Testis (tissue), 3 donors: ENCODE results near the gene PRKAG2. TPM values are rescaled to one million over a fixed set of nuclear protein-coding genes. Genes with fewer than 3 reads are reported as not detected.

Experiments used
- DNase-seq: peaks from one replicate; pipeline ENCODE4 v3.0.0-alpha.2; 2019
- H3K27ac ChIP-seq, 2 donors: fragments of 200-600 bp; sonication (generic); one replicate each; pipeline ENCODE4 v1.5.1; 2019
- H3K27me3 ChIP-seq: fragments of 200-600 bp; sonication (generic); one replicate; pipeline ENCODE4 v1.5.1; 2019
- H3K36me3 ChIP-seq: fragments of 200-600 bp; sonication (generic); one replicate; pipeline ENCODE4 v1.5.1; 2017; ENCODE audit warnings: low read depth; ENCODE audit errors: missing control alignments
- H3K4me1 ChIP-seq: fragments of 200-600 bp; sonication (generic); one replicate; pipeline ENCODE4 v1.5.1; 2019
- H3K4me3 ChIP-seq, 2 donors: fragments of 200-600 bp; sonication (generic); one replicate each; pipeline ENCODE4 v1.5.1; 2017 to 2019
- H3K9me3 ChIP-seq: fragments of 200-600 bp; sonication (generic); one replicate; pipeline ENCODE4 v1.5.1; 2017
- POLR2A ChIP-seq: fragments of 450-650 bp; IDR thresholded peaks from one replicate; pipeline ENCODE4 v1.6.1; 2017; ENCODE audit warnings: antibody characterized with exemption, mild to moderate bottlenecking, moderate library complexity
- WGBS, 2 donors: methylation state at CpG; one replicate each; pipeline ENCODE4 v1.1.5; 2018; 5-methylcytosine and 5-hydroxymethylcytosine counted together
- intact Hi-C: fragments of 100-400 bp; cut with DNase I; formaldehyde crosslinking; loops from one replicate; pipeline ENCODE4 v1.15.1; 2023; ENCODE audit warnings: low total_unique reads
- polyA plus RNA-seq: library from polyadenylated mRNA; stranded (reverse); fragments of 350-450 nt; fragmentation: Illumina TruSeq; extraction: RNeasy Lipid Tissue Mini Kit (QIAGEN cat#74804); gene quantifications from one replicate; pipeline ENCODE4 v1.2.3, GENCODE V29; 2014; ENCODE audit warnings: low read depth, low replicate concordance; ENCODE audit not compliant: insufficient read depth
- total RNA-seq, 2 donors: library from RNA; depleted of rRNA; stranded (reverse); fragments of >200 nt; gene quantifications; one replicate each; pipeline ENCODE4 v1.2.3, GENCODE V29; 2016
- TF ChIP-seq, protein P1 (sequence below), 3 experiments: fragments of 450-650 bp in 2 of 3; fragments of 200-600 bp in 1 of 3; sonication (generic) in 1 of 3; IDR thresholded peaks; one replicate each; pipeline ENCODE4 v1.5.1; 2016 to 2019; ENCODE audit warnings: antibody characterized with exemption in 3 of 3, mild to moderate bottlenecking in 2 of 3, moderate library complexity in 1 of 3

Gene PRKAG2
- total and polyA plus RNA-seq, 3 donors from 2014 or later: 27.9 to 28.7 (median 28.6) TPM

DNA sequence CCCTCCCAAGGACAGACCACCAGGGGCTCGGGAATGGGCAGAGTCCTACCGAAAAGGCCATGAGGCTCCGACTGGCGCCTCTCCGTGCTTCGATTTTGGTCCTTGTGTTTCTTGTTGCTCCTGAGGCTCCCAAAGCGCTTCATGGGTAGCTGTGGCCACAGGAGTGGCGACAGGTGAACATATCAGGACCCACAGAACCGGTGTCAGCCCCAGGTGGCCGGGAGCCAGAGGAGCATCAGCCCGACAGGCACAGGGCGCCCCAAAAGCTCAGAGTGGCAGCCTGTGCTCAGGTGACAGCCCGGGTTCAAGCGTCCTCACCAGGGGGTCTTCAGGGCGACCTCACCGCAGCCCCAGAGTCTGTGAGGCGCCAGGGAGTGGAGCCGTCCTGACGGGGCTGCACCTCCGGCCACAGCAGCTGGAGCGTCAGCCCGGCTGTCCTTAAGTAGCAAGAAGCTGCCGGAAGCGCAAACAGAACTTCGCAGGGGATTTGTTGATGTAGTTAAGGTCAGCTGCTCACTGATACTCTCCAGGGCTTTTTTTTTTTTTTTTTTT is 141.0 kb downstream of the PRKAG2 start:
- Histone ChIP-seq H3K4me3 (no peak overlapping the region), H3K27ac (no peak overlapping the region), H3K9me3 (no peaks in the 10 kb centered on the region), H3K4me1 (no peaks in the 10 kb centered on the region), H3K36me3 (no peaks in the 10 kb centered on the region), H3K27me3 (no peaks in the 10 kb centered on the region)
- TF ChIP-seq, protein P1, sequence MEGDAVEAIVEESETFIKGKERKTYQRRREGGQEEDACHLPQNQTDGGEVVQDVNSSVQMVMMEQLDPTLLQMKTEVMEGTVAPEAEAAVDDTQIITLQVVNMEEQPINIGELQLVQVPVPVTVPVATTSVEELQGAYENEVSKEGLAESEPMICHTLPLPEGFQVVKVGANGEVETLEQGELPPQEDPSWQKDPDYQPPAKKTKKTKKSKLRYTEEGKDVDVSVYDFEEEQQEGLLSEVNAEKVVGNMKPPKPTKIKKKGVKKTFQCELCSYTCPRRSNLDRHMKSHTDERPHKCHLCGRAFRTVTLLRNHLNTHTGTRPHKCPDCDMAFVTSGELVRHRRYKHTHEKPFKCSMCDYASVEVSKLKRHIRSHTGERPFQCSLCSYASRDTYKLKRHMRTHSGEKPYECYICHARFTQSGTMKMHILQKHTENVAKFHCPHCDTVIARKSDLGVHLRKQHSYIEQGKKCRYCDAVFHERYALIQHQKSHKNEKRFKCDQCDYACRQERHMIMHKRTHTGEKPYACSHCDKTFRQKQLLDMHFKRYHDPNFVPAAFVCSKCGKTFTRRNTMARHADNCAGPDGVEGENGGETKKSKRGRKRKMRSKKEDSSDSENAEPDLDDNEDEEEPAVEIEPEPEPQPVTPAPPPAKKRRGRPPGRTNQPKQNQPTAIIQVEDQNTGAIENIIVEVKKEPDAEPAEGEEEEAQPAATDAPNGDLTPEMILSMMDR (IDR thresholded peaks at IDR 0.05): no peak
- no peak for DNase-seq
- intact Hi-C loops: no loop called here
- WGBS, 2 donors: 49 to 52% methylated on average over 22 of the region's 25 CpGs

DNA sequence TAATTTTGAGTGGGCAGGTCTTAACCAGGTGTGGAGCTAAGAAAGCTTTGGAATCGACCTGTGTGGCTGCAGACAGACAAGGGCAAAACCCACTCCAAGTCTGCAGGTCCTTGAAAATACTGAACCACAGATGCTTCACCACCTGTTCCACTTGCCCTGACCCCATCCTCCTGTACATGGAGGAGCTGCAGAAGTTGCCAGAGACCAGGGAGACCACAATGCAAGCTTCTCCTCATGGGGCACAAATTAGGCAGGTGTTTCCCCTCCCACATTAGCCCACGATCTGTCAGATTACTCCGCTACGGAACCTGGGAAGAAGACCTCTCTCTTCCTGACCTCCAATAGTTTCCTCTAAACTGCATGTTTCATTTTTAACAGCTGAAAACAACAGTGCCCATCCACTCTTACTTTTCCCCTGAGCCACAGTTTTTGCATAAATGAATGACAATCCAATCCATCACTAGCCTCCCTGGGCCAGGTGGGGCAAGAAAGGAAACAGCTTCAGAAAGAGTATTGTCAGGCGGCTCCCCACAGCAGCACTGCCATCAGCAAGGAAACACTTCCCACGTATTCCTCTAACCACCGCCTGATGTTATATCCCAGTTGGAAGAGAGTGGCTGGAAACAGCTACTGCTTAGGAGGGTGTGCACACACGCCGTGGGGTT is 141.6 kb downstream of the PRKAG2 start:
- 77 to 90% methylated on average over 9 of the region's 9 CpGs for WGBS, 2 donors

GRCh38 chr7:151732834-151733592 is 143.9 kb downstream of the PRKAG2 start:
- Histone ChIP-seq H3K27ac (no peak overlapping the region), H3K9me3 (no peaks in the 10 kb centered on the region), H3K4me3 (no peak overlapping the region), H3K27me3 (no peaks in the 10 kb centered on the region), H3K4me1 (no peaks in the 10 kb centered on the region), H3K36me3 (no peaks in the 10 kb centered on the region)
- TF ChIP-seq, protein P1 (IDR thresholded peaks at IDR 0.05): no peak
- no peak for TF ChIP-seq POLR2A
- no peak for DNase-seq
- intact Hi-C loops: no loop called here
- 96% methylated on average over 9 of the region's 9 CpGs for WGBS, 2 donors

More for the DNA sequence above, 141.6 kb downstream of the PRKAG2 start:
- intact Hi-C loops: no loop called here
- TF ChIP-seq, protein P1 (IDR thresholded peaks at IDR 0.05): no peak
- TF ChIP-seq POLR2A: no peak
- Histone ChIP-seq H3K9me3 (no peaks in the 10 kb centered on the region), H3K27me3 (no peaks in the 10 kb centered on the region), H3K36me3 (no peaks in the 10 kb centered on the region), H3K4me3 (no peak overlapping the region), H3K27ac (no peak overlapping the region), H3K4me1 (no peaks in the 10 kb centered on the region)
- no peak for DNase-seq

GRCh38 chr7:151732292-151732691 is 144.6 kb downstream of the PRKAG2 start:
- intact Hi-C loops: no loop called here
- TF ChIP-seq, protein P1 (IDR thresholded peaks at IDR 0.05): no peak
- no peak for TF ChIP-seq POLR2A
- WGBS, 2 donors: 86 to 91% methylated on average over 7 to 13 of the region's 13 CpGs
- Histone ChIP-seq H3K4me1 (no peaks in the 10 kb centered on the region), H3K4me3 (no peak overlapping the region), H3K9me3 (no peaks in the 10 kb centered on the region), H3K27ac (no peak overlapping the region), H3K36me3 (no peaks in the 10 kb centered on the region), H3K27me3 (no peaks in the 10 kb centered on the region)
- DNase-seq: no peak
